SK-N-MC (cell line): ENCODE measurements around the gene COQ4.

Source experiments
- EZH2 ChIP-seq: fragments of 200-600 bp; sonication (generic); IDR thresholded peaks from one replicate; pipeline ENCODE4 v1.6.1; 2017; ENCODE audit warnings: antibody characterized with exemption
- FOXP2 ChIP-seq: optimal IDR thresholded peaks from 2 replicates; pipeline ENCODE3; 2011; ENCODE audit warnings: mild to moderate bottlenecking, moderate library complexity; ENCODE audit not compliant: insufficient read depth; ENCODE audit errors: extremely low read length, control extremely low read depth
- POLR2AphosphoS5 ChIP-seq: IDR thresholded peaks from 2 replicates; pipeline ENCODE4 v1.6.1; 2012; ENCODE audit warnings: mild to moderate bottlenecking, low read depth, low read length, borderline replicate concordance

GRCh38 chr9:128296340-128297220, 26.1 kb upstream of the COQ4 start:
- no peak for TF ChIP-seq FOXP2
- no peak for TF ChIP-seq EZH2
- TF ChIP-seq POLR2AphosphoS5, result no peak
